HG03558 (cell line): ENCODE data around the gene ARSK.

Experiments used
- ATAC-seq: cut with Tn5 transposase; IDR thresholded peaks from one replicate; pipeline ENCODE4 v1.9.1; 2021; ENCODE audit warnings: moderate number of reproducible peaks; ENCODE audit not compliant: unreplicated experiment; ENCODE audit errors: extremely low read depth

The ARSK gene

GRCh38 chr5:95554647-95555548, at the start of gene ARSK, which contains the start of gene SKIC3:
TSS of gene ARSK (plus strand) at chr5:95555101. CDS start at chr5:95555279, 178 bp downstream.
TSS of gene SKIC3 (minus strand) at chr5:95554977. CDS start at chr5:95547150, 7,827 bp downstream.
- ATAC-seq, result peak; percentile 80

- ATAC-seq, result no peak
Measured at GRCh38 chr5:95508550-95508949, 46.4 kb upstream of the ARSK start.

- no peak for ATAC-seq
Measured at GRCh38 chr5:95511606-95512005, 43.3 kb upstream of the ARSK start.

GRCh38 chr5:95518417-95518816, 36.5 kb upstream of the ARSK start:
- no peak for ATAC-seq

GRCh38 chr5:95519151-95519550, 35.8 kb upstream of the ARSK start:
- ATAC-seq, result no peak

- no peak for ATAC-seq
Measured at GRCh38 chr5:95519681-95520080, 35.2 kb upstream of the ARSK start.

- no peak for ATAC-seq
Measured at GRCh38 chr5:95520206-95520605, 34.7 kb upstream of the ARSK start.

GRCh38 chr5:95524423-95524822, 30.5 kb upstream of the ARSK start:
- ATAC-seq, result no peak

- ATAC-seq, result no peak
Measured at GRCh38 chr5:95526871-95527270, 28.0 kb upstream of the ARSK start.

- no peak for ATAC-seq
Measured at GRCh38 chr5:95528565-95528964, 26.3 kb upstream of the ARSK start.

GRCh38 chr5:95530416-95530815, 24.5 kb upstream of the ARSK start:
- no peak for ATAC-seq

- ATAC-seq, result no peak
Measured at GRCh38 chr5:95531491-95531890, 23.4 kb upstream of the ARSK start.

GRCh38 chr5:95532415-95532814, 22.5 kb upstream of the ARSK start:
- ATAC-seq, result no peak

GRCh38 chr5:95533106-95533505, 21.8 kb upstream of the ARSK start:
- no peak for ATAC-seq

- ATAC-seq, result no peak
Measured at GRCh38 chr5:95533761-95534160, 21.1 kb upstream of the ARSK start.

GRCh38 chr5:95537501-95537900, 17.4 kb upstream of the ARSK start:
- ATAC-seq, result no peak

GRCh38 chr5:95543017-95543705, 11.7 kb upstream of the ARSK start:
- no peak for ATAC-seq

- ATAC-seq, result no peak
Measured at GRCh38 chr5:95549030-95549429, 5.9 kb upstream of the ARSK start.

GRCh38 chr5:95554331-95554646, 612 bp upstream of the ARSK start:
- peak; percentile 2 for ATAC-seq

GRCh38 chr5:95555553-95555952, 652 bp downstream of the ARSK start:
- no peak for ATAC-seq

GRCh38 chr5:95557841-95558240, 2.9 kb downstream of the ARSK start:
- no peak for ATAC-seq

- ATAC-seq, result no peak
Measured at GRCh38 chr5:95562282-95562681, 7.4 kb downstream of the ARSK start.
